ENCODE measurements around the gene ODF4. TPM values are rescaled to one million over a fixed set of nuclear protein-coding genes. Genes with fewer than 3 reads are reported as not detected.

Gene ODF4, protein sequence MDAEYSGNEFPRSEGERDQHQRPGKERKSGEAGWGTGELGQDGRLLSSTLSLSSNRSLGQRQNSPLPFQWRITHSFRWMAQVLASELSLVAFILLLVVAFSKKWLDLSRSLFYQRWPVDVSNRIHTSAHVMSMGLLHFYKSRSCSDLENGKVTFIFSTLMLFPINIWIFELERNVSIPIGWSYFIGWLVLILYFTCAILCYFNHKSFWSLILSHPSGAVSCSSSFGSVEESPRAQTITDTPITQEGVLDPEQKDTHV
- total RNA-seq (not detected), polyA plus RNA-seq (not detected), total RNA-seq (not detected)

DNA sequence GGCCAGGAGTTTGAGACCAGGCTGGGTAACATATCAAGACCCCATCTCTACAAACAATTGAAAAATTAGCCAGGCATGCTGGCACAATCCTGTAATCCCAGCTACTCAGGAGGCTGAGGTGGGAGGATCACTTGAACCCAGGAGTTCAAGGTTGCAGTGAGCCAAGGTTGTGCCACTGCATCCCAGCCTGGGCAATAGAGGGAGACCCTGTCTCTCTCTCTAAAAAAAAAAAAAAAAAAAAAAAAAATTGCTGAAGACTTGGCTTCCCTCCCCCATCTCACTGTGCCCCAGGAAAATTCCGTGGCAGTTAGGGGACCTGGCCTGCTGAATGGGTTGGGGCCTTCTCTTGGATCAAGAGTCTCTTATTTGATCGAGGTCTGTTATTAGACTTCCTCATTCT is at the start of gene ODF4:
TSS of gene ODF4 (plus strand) at position 301 of the 400 bp plus-strand sequence. CDS start 212 bp downstream, outside the sequence.
- no peaks in the 10 kb centered on the region for H3K9me3 Mint-ChIP-seq
- ATAC-seq (no peak), DNase-seq (no peak)
- ChIA-PET POLR2A (interaction anchor here (0.6 kb wide), 1 partner anchor 32 kb away, joined by 3 read pairs; no protein-coding TSS in a partner anchor), CTCF (interaction anchor here (0.6 kb wide), 1 partner anchor 328 kb away, joined by 3 read pairs; no protein-coding TSS in a partner anchor)
- no peaks in the 10 kb centered on the region for H3K9me3 ChIP-seq (ENCODE audit: control insufficient read depth in 2 of 3, low read length in 3 of 3)
- H3K4me1 Mint-ChIP-seq, result peaks cover 5 to 14% (median 10%) of the 10 kb centered on the region in 7 donors
- no peaks in the 10 kb centered on the region for H3K36me3 ChIP-seq (ENCODE audit: control insufficient read depth in 2 of 3, insufficient read depth in 3 of 3, low read length in 3 of 3)
- no peaks in the 10 kb centered on the region for H3K27me3 ChIP-seq (ENCODE audit: control insufficient read depth in 2 of 2, insufficient read depth in 2 of 2, low read length in 2 of 2)
- H3K4me1 ChIP-seq (ENCODE audit: control insufficient read depth in 2 of 2, insufficient read depth in 2 of 2, low read length in 2 of 2), result no peaks in the 10 kb centered on the region
- H3K4me3 ChIP-seq (ENCODE audit: low read length), result no peak within 1 kb of the TSS
- H3K27ac Mint-ChIP-seq, result peak within 1 kb of the TSS in 1 of 9 donors; percentile 43
- no peaks in the 10 kb centered on the region for H3K36me3 Mint-ChIP-seq
- no peak within 1 kb of the TSS for H3K27ac ChIP-seq (ENCODE audit: low read depth, low read length)
- H3K27me3 Mint-ChIP-seq, result peaks cover 0 to 6% (median 0%) of the 10 kb centered on the region in 5 donors
- intact Hi-C loops (cut with micrococcal nuclease), result no loop called here
- H3K4me3 Mint-ChIP-seq, result no peak within 1 kb of the TSS

DNA sequence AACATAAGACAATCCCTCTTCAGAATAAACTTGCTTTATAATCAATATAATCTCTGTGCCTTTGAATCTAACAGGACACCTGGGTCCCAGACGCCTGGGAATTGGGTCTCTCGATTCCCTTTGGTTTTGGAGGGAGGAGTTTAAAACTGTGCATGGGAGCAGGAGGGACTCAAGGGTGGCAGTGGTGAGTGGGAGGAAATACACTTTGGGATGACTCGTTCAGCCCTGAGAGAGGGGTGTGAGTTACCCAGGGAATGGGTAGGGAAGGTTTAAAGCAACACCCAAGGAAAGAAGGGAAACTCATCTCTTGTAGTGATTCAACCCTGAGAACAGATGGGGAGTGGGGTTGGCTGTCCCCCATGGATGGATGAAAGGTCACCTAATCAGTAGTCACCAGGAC is 49.6 kb upstream of the ODF4 start:
- H3K4me3 ChIP-seq (ENCODE audit: low read length), result no peak overlapping the region
- CTCF ChIA-PET, result interaction anchor here (0.8 kb wide), 1 partner anchor 216 kb away, joined by 3 read pairs; no protein-coding TSS in a partner anchor

DNA sequence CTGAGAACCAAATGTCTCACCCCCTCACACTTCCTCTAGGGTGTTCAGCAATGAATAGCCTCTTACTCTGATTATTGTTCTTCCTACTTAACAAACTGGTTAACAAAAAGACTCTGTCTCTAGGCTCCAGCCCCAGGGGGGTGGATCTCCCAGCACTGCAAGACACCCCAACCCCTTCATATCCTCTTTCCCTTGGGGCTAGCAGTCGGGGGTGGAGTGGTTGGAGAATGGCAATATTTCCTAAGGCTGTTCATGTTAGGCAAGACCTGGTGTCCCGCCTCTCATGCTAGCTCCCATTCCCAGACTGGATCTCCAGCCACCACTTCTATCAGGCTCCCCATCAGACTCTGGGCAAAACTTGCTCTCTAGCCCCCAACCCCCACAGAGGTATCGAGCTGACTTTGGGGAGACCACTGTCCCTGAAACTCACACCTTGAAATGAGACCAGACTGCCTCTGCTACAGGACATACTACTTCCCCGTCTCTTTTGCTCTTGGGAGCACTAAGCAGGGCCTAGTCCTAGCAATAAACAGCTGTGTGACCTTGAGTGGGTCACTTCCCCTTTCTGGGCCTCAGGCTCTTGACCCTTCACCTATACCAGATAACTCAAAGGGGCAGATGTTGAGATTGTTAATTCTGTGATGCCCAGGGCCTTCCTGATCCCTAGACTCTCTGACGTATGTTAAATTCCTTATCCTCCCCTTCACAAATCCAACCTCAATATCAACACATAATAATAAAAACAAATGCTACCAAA is 46.8 kb upstream of the ODF4 start:
- no peak for ATAC-seq
- H3K27me3 Mint-ChIP-seq, result no peaks in the 10 kb centered on the region
- H3K27ac ChIP-seq (ENCODE audit: low read depth, low read length), result no peak overlapping the region
- DNase-seq, result no peak
- POLR2A ChIA-PET, result interaction anchor here (0.7 to 8.8 kb wide), 4 partner anchors 9 to 168 kb away, joined by 3 to 121 read pairs (median 3); partner anchors contain the start of genes CTC1 and PFAS
- peaks cover 0 to 3% (median 0%) of the 10 kb centered on the region in 11 donors for H3K9me3 Mint-ChIP-seq
- peak overlapping the region; percentile 2 to 78 (median 44) for H3K27ac Mint-ChIP-seq
- peak overlapping the region in 5 of 10 donors; percentile 4 to 40 (median 12) for H3K4me3 Mint-ChIP-seq
- H3K4me1 Mint-ChIP-seq, result peaks cover 29 to 62% (median 55%) of the 10 kb centered on the region in 7 donors
- peaks cover 12 to 24% of the 10 kb centered on the region in 2 donors for H3K4me1 ChIP-seq (ENCODE audit: control insufficient read depth in 2 of 2, insufficient read depth in 2 of 2, low read length in 2 of 2)
- H3K36me3 Mint-ChIP-seq, result peaks cover 0 to 5% (median 0%) of the 10 kb centered on the region in 5 donors
- CTCF ChIA-PET, result interaction anchor here (1.2 kb wide), 1 partner anchor 45 kb away, joined by 3 read pairs; the partner anchor contains the start of gene CTC1
- no peak overlapping the region for H3K4me3 ChIP-seq (ENCODE audit: low read length)
- H3K9me3 ChIP-seq (ENCODE audit: control insufficient read depth in 2 of 3, low read length in 3 of 3), result no peaks in the 10 kb centered on the region
- H3K36me3 ChIP-seq (ENCODE audit: control insufficient read depth in 2 of 3, insufficient read depth in 3 of 3, low read length in 3 of 3), result peaks cover 0 to 7% (median 0%) of the 10 kb centered on the region in 3 experiments
- no peaks in the 10 kb centered on the region for H3K27me3 ChIP-seq (ENCODE audit: control insufficient read depth in 2 of 2, insufficient read depth in 2 of 2, low read length in 2 of 2)
- intact Hi-C loops (cut with micrococcal nuclease), result no loop called here

More for the DNA sequence above, 49.6 kb upstream of the ODF4 start:
- H3K36me3 Mint-ChIP-seq, result peaks cover 0 to 5% (median 0%) of the 10 kb centered on the region in 5 donors
- Histone ChIP-seq H3K27me3 (ENCODE audit: control insufficient read depth in 2 of 2, insufficient read depth in 2 of 2, low read length in 2 of 2) (no peaks in the 10 kb centered on the region), H3K36me3 (ENCODE audit: control insufficient read depth in 2 of 3, insufficient read depth in 3 of 3, low read length in 3 of 3) (peaks cover 0 to 7% (median 0%) of the 10 kb centered on the region in 3 experiments), H3K9me3 (ENCODE audit: control insufficient read depth in 2 of 3, low read length in 3 of 3) (no peaks in the 10 kb centered on the region), H3K27ac (ENCODE audit: low read depth, low read length) (no peak overlapping the region), H3K4me1 (ENCODE audit: control insufficient read depth in 2 of 2, insufficient read depth in 2 of 2, low read length in 2 of 2) (peaks cover 8 to 22% of the 10 kb centered on the region in 2 donors)
- no peaks in the 10 kb centered on the region for H3K27me3 Mint-ChIP-seq
- POLR2A ChIA-PET, result no interaction called here
- intact Hi-C loops (cut with micrococcal nuclease), result no loop called here
- H3K4me3 Mint-ChIP-seq, result peak overlapping the region; percentile 81 to 100 (median 97)
- no peaks in the 10 kb centered on the region for H3K9me3 Mint-ChIP-seq
- H3K4me1 Mint-ChIP-seq, result peaks cover 32 to 52% (median 47%) of the 10 kb centered on the region in 7 donors
- ATAC-seq (no peak), DNase-seq (no peak)
- peak overlapping the region in 7 of 9 donors; percentile 21 to 96 (median 65) for H3K27ac Mint-ChIP-seq

DNA sequence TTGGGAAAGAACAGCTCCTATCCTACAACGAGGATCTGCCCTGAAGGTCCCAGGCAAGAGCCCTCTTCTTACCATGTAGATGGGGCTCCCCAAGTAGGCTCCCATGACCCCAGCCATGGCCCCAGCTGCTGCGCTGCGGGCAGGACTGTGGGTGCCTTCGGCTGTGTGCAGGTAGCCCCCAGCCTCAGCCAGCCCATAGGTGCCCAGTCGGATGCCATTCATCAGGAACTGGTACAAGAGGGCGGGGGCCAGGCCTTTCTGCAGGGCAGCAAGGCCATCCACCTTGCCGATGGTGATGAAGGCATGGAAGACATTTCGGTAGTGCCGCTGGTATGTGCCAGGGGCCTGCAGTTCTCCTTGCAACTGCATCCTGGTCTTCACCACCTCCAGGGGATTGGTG is 45.3 kb upstream of the ODF4 start:
- no peak overlapping the region for H3K4me3 ChIP-seq (ENCODE audit: low read length)
- ChIA-PET POLR2A (interaction anchor here (1.2 to 8.8 kb wide), 10 partner anchors 10 to 175 kb away, joined by 3 to 121 read pairs (median 10); partner anchors contain the start of genes CTC1 and PFAS), CTCF (interaction anchor here (1.1 to 2.6 kb wide), 6 partner anchors 12 to 175 kb away, joined by 3 to 11 read pairs (median 4); partner anchors contain the start of genes CTC1 and PFAS)

DNA sequence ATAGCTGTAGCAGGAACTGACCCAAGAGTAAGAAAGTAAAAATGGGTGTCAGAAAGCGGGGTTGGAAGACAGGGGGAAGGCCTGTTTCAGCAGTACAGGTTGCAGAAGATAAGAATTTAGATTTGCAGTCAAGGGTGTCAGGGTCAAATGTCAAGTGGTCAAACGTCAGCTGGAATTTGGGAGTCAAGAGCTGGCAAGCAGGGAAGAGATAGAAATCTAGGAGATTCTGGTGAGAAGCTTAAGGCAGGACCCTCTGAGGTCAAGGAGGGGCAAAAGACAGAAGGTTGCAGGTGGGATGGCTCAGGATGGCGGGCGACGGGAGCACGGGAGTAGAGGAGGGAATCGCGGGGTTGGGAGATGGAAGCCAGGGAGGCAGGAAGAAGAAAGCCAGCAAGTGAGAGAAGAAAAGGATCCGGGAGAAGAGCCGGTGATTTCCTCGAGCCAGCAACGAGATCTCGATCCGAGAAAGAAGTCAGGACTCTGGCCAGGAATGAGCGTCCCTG is 44.8 kb upstream of the ODF4 start:
- ChIA-PET POLR2A (interaction anchor here (0.7 to 8.8 kb wide), 23 partner anchors 11 to 608 kb away, joined by 3 to 121 read pairs (median 5); partner anchors contain the start of genes AURKB, BORCS6, CTC1 and PFAS), CTCF (interaction anchor here (0.6 to 2.6 kb wide), 13 partner anchors 13 to 176 kb away, joined by 3 to 11 read pairs (median 4); partner anchors contain the start of genes CTC1 and PFAS)
- Mint-ChIP-seq H3K9me3 (peaks cover 0 to 3% (median 0%) of the 10 kb centered on the region in 11 donors), H3K4me1 (peaks cover 23 to 45% (median 38%) of the 10 kb centered on the region in 7 donors), H3K27ac (peak overlapping the region; percentile 81 to 98 (median 93)), H3K27me3 (no peaks in the 10 kb centered on the region), H3K36me3 (peaks cover 0 to 5% (median 0%) of the 10 kb centered on the region in 5 donors), H3K4me3 (peak overlapping the region; percentile 87 to 97 (median 90))
- no peak for DNase-seq
- Histone ChIP-seq H3K36me3 (ENCODE audit: control insufficient read depth in 2 of 3, insufficient read depth in 3 of 3, low read length in 3 of 3) (no peaks in the 10 kb centered on the region), H3K4me1 (ENCODE audit: control insufficient read depth in 2 of 2, insufficient read depth in 2 of 2, low read length in 2 of 2) (peaks cover 4 to 13% of the 10 kb centered on the region in 2 donors), H3K27ac (ENCODE audit: low read depth, low read length) (peak overlapping the region; percentile 86), H3K9me3 (ENCODE audit: control insufficient read depth in 2 of 3, low read length in 3 of 3) (no peaks in the 10 kb centered on the region), H3K4me3 (ENCODE audit: low read length) (peak overlapping the region; percentile 96), H3K27me3 (ENCODE audit: control insufficient read depth in 2 of 2, insufficient read depth in 2 of 2, low read length in 2 of 2) (no peaks in the 10 kb centered on the region)
- no peak for ATAC-seq
- intact Hi-C loops (cut with micrococcal nuclease), result loop anchor here (1.0 to 2.0 kb wide), 7 partner anchors 46 to 444 kb away; partner anchors contain the start of genes PFAS (in 2 of the 2) and ALOXE3 (in 1 of the 2)

More for the DNA sequence above, 45.3 kb upstream of the ODF4 start:
- no peaks in the 10 kb centered on the region for H3K9me3 ChIP-seq (ENCODE audit: control insufficient read depth in 2 of 3, low read length in 3 of 3)
- DNase-seq (no peak), ATAC-seq (no peak)
- peak overlapping the region; percentile 81 to 98 (median 93) for H3K27ac Mint-ChIP-seq
- peaks cover 9 to 17% of the 10 kb centered on the region in 2 donors for H3K4me1 ChIP-seq (ENCODE audit: control insufficient read depth in 2 of 2, insufficient read depth in 2 of 2, low read length in 2 of 2)
- intact Hi-C loops (cut with micrococcal nuclease), result loop anchor here in 1 of 2 donors (2.0 kb wide), 1 partner anchor 176 kb away; the partner anchor contains the start of gene ALOXE3
- H3K36me3 ChIP-seq (ENCODE audit: control insufficient read depth in 2 of 3, insufficient read depth in 3 of 3, low read length in 3 of 3), result no peaks in the 10 kb centered on the region
- H3K9me3 Mint-ChIP-seq, result peaks cover 0 to 3% (median 0%) of the 10 kb centered on the region in 11 donors
- H3K27me3 Mint-ChIP-seq, result no peaks in the 10 kb centered on the region
- H3K4me1 Mint-ChIP-seq, result peaks cover 25 to 50% (median 43%) of the 10 kb centered on the region in 7 donors
- H3K27ac ChIP-seq (ENCODE audit: low read depth, low read length), result peak overlapping the region; percentile 86
- no peaks in the 10 kb centered on the region for H3K27me3 ChIP-seq (ENCODE audit: control insufficient read depth in 2 of 2, insufficient read depth in 2 of 2, low read length in 2 of 2)
- peaks cover 0 to 5% (median 0%) of the 10 kb centered on the region in 5 donors for H3K36me3 Mint-ChIP-seq
- peak overlapping the region; percentile 87 to 97 (median 90) for H3K4me3 Mint-ChIP-seq

Data from naive thymus-derived CD4-positive, alpha-beta T cell (primary cell).